ENCODE data around the gene C1orf226. TPM values are rescaled to one million over a fixed set of nuclear protein-coding genes. Genes with fewer than 3 reads are reported as not detected.
"Not testable (repeated sequence)": the region's sequence is repeated elsewhere in the genome, so short reads cannot be mapped to it uniquely, and the experiment has no call there.

Gene C1orf226
- total and polyA plus RNA-seq, 11 donors = 1.6 to 10.8 (median 5.9) TPM

DNA sequence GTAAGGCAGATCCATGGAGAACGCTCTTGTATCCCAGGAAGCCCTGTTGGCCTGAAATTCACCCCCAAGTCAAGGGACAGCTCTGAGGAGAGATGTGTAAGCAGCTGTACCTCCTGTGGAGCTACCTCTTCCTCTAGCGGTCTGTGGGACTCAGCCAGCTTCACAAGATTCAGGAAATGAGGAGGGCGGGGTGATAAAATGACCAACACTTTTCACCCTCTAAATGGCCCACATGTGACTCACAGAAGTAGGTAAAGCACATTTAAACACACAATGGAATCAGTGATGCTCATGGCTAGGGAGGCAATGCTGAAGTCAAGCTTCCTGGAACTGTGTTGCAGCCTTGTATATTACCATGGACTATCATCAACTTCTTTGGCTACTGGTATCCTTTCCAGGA is 30.5 kb downstream of the C1orf226 start, which contains the start of gene SH2D1B:
Gene SH2D1B, minus strand, starts transcription at position 135 of the 400 bp plus-strand sequence. Its CDS starts 120 bp downstream, at position 15.
- no peak for ATAC-seq
- intact Hi-C loops (cut with DNase I) = no loop called here
- TF ChIP-seq POLR2A (IDR thresholded peaks at IDR 0.05) (no peak), CTCF (IDR thresholded peaks at IDR 0.05) (no peak)
- WGBS, 4 donors = 63 to 83% (median 71%) methylated on average over 3 of the region's 3 CpGs
- no peaks in the 10 kb centered on the region for H3K36me3 ChIP-seq
- no peaks in the 10 kb centered on the region for H3K4me1 ChIP-seq
- no peak for DNase-seq
- peaks cover 0 to 3% (median 0%) of the 10 kb centered on the region in 12 donors for H3K9me3 ChIP-seq
- H3K27ac ChIP-seq = no peak within 1 kb of the TSS
- no peak within 1 kb of the TSS for H3K4me3 ChIP-seq
- H3K27me3 ChIP-seq = no peaks in the 10 kb centered on the region

- Histone ChIP-seq H3K27me3 (no peaks in the 10 kb centered on the region), H3K9me3 (peaks cover 0 to 3% (median 0%) of the 10 kb centered on the region in 12 donors), H3K27ac (no peak overlapping the region), H3K4me1 (peaks cover 0 to 7% (median 0%) of the 10 kb centered on the region in 12 donors), H3K4me3 (no peak overlapping the region), H3K36me3 (no peaks in the 10 kb centered on the region)
- DNase-seq = no peak
- TF ChIP-seq CTCF (IDR thresholded peaks at IDR 0.05) (no peak), POLR2A (IDR thresholded peaks at IDR 0.05) (no peak)
- ATAC-seq = no peak
- intact Hi-C loops (cut with DNase I) = no loop called here
Observed at GRCh38 chr1:162416215-162416614, 34.7 kb downstream of the C1orf226 start.

DNA sequence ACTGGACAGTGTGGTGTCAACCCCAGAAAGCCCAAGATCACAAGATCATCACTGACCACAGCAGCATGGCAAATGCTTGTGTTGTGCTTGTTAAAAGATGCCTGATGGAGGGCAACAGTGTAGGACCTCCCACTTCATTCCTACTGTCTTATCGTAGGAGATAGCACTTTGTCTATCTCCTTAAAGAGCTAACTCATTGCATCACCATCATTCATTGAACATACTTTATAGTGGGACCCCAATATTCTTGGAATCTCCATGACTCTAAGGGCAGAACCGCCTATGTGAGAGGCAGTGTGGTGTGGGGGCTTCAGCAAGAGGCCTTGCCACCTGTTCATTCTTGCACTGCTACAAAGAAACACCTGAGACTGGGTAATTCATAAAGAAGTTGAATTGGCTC is 35.4 kb downstream of the C1orf226 start:
- H3K4me1 ChIP-seq = peaks cover 0 to 14% (median 0%) of the 10 kb centered on the region in 12 donors
- intact Hi-C loops (cut with DNase I) = no loop called here
- peaks cover 0 to 3% (median 0%) of the 10 kb centered on the region in 12 donors for H3K9me3 ChIP-seq
- H3K4me3 ChIP-seq = no peak overlapping the region
- DNase-seq = no peak
- H3K36me3 ChIP-seq = no peaks in the 10 kb centered on the region
- no peaks in the 10 kb centered on the region for H3K27me3 ChIP-seq
- no peak for TF ChIP-seq POLR2A (IDR thresholded peaks at IDR 0.05)
- WGBS, 4 donors = 76 to 81% (median 79%) methylated on average over 2 of the region's 2 CpGs
- ATAC-seq = no peak
- no peak overlapping the region for H3K27ac ChIP-seq

GRCh38 chr1:162417650-162418049 is 36.1 kb downstream of the C1orf226 start:
- Histone ChIP-seq H3K36me3 (no peaks in the 10 kb centered on the region), H3K4me3 (no peak overlapping the region), H3K27ac (no peak overlapping the region), H3K4me1 (peaks cover 0 to 21% (median 0%) of the 10 kb centered on the region in 12 donors), H3K27me3 (no peaks in the 10 kb centered on the region), H3K9me3 (peaks cover 0 to 3% (median 0%) of the 10 kb centered on the region in 12 donors)
- intact Hi-C loops (cut with DNase I) = no loop called here
- TF ChIP-seq CTCF (IDR thresholded peaks at IDR 0.05) (no peak), POLR2A (IDR thresholded peaks at IDR 0.05) (no peak)
- 91 to 93% (median 91%) methylated on average over 7 of the region's 7 CpGs for WGBS, 4 donors
- DNase-seq (no peak), ATAC-seq (no peak)

- ATAC-seq; H3K9me3 ChIP-seq; H3K36me3 ChIP-seq; H3K4me3 ChIP-seq; H3K27ac ChIP-seq; H3K27me3 ChIP-seq; intact Hi-C loops (cut with DNase I); DNase-seq: not testable (repeated sequence)
- peaks cover 0 to 27% (median 0%) of the 10 kb centered on the region in 12 donors for H3K4me1 ChIP-seq
- WGBS, 4 donors = 79 to 88% (median 82%) methylated on average over 7 of the region's 7 CpGs
Observed at GRCh38 chr1:162418584-162418983, 37.1 kb downstream of the C1orf226 start.

- H3K9me3 ChIP-seq; H3K36me3 ChIP-seq; ATAC-seq; intact Hi-C loops (cut with DNase I); DNase-seq; H3K4me3 ChIP-seq; H3K27me3 ChIP-seq; H3K27ac ChIP-seq: not testable (repeated sequence)
- WGBS, 4 donors = 67 to 79% (median 76%) methylated on average over 9 of the region's 9 CpGs
- peaks cover 0 to 36% (median 0%) of the 10 kb centered on the region in 12 donors for H3K4me1 ChIP-seq
Observed at GRCh38 chr1:162419450-162419931, 38.0 kb downstream of the C1orf226 start.

Data from heart left ventricle (tissue), 16 donors.